Vagina (tissue), 2 donors: ENCODE results near the gene NFYC. TPM values are rescaled to one million over a fixed set of nuclear protein-coding genes. Genes with fewer than 3 reads are reported as not detected.

Experiments used
- DNase-seq, 2 donors: peaks; one replicate each; pipeline ENCODE4 v3.0.0-alpha.2; 2017; ENCODE audit errors: extremely low spot score in 2 of 2
- H3K27ac ChIP-seq: fragments of 200-600 bp; sonication (generic); one replicate; pipeline ENCODE4 v1.5.1; 2019
- H3K27me3 ChIP-seq: fragments of 200-600 bp; sonication (generic); one replicate; pipeline ENCODE4 v1.5.1; 2019
- H3K36me3 ChIP-seq, 2 donors: fragments of 200-600 bp; sonication (generic); one replicate each; pipeline ENCODE4 v1.5.1; 2017 to 2019
- H3K4me1 ChIP-seq: fragments of 200-600 bp; sonication (generic); one replicate; pipeline ENCODE4 v1.5.1; 2019
- H3K4me3 ChIP-seq, 2 donors: fragments of 200-600 bp; sonication (generic); 1 replicate in 1 of 2; 2 replicates in 1 of 2; pipeline ENCODE4 v1.5.1; 2016 to 2019
- H3K9me3 ChIP-seq: fragments of 200-600 bp; sonication (generic); one replicate; pipeline ENCODE4 v1.5.1; 2019
- CTCF ChIP-seq, 3 experiments: fragments of 450-650 bp in 2 of 3; fragments of 200-600 bp in 1 of 3; sonication (generic) in 1 of 3; IDR thresholded peaks; one replicate each; pipeline ENCODE4 v1.5.1; 2017 to 2019; ENCODE audit warnings: antibody characterized with exemption in 3 of 3, mild to moderate bottlenecking in 2 of 3, moderate library complexity in 2 of 3
- POLR2A ChIP-seq, 2 donors: fragments of 450-650 bp; IDR thresholded peaks; one replicate each; pipeline ENCODE4 v1.6.1; 2017; ENCODE audit warnings: antibody characterized with exemption in 2 of 2, mild to moderate bottlenecking in 2 of 2, moderate library complexity in 2 of 2
- POLR2AphosphoS5 ChIP-seq, 2 donors: sonication (generic); formaldehyde crosslinking; IDR thresholded peaks; one replicate each; pipeline ENCODE4 v1.9.0; 2017; ENCODE audit warnings: antibody characterized with exemption in 2 of 2, mild to moderate bottlenecking in 2 of 2, low read depth in 1 of 2; ENCODE audit not compliant: insufficient read depth in 1 of 2
- intact Hi-C: fragments of 100-400 bp; cut with DNase I; formaldehyde crosslinking; loops from one replicate; pipeline ENCODE4 v1.15.1; 2023
- total RNA-seq: library from RNA; depleted of rRNA; stranded (reverse); fragments of >200 nt; gene quantifications from one replicate; pipeline ENCODE4 v1.2.3, GENCODE V29; 2016

The NFYC gene
- total RNA-seq, 1 donor from 2014 or later = 61.6 TPM

GRCh38 chr1:40783001-40783905 is 91.7 kb downstream of the NFYC start, which contains the start of gene KCNQ4:
Gene KCNQ4 (plus strand): TSS chr1:40783787. CDS start chr1:40784094, 307 bp downstream.
- TF ChIP-seq CTCF (IDR thresholded peaks at IDR 0.05) (no peak), POLR2AphosphoS5 (IDR thresholded peaks at IDR 0.05; ENCODE audit: insufficient read depth in 1 of 2, low read depth in 1 of 2) (no peak), POLR2A (IDR thresholded peaks at IDR 0.05) (no peak)
- H3K36me3 ChIP-seq = no peaks in the 10 kb centered on the region
- H3K4me1 ChIP-seq = peaks cover 29% of the 10 kb centered on the region
- intact Hi-C loops = no loop called here
- H3K27ac ChIP-seq = peak within 1 kb of the TSS; percentile 72
- peak within 1 kb of the TSS; percentile 46 to 68 for H3K4me3 ChIP-seq
- no peaks in the 10 kb centered on the region for H3K9me3 ChIP-seq
- DNase-seq = no peak
- no peaks in the 10 kb centered on the region for H3K27me3 ChIP-seq

- TF ChIP-seq POLR2A (IDR thresholded peaks at IDR 0.05) (no peak), CTCF (IDR thresholded peaks at IDR 0.05) (no peak), POLR2AphosphoS5 (IDR thresholded peaks at IDR 0.05; ENCODE audit: insufficient read depth in 1 of 2, low read depth in 1 of 2) (no peak)
- H3K36me3 ChIP-seq = no peaks in the 10 kb centered on the region
- peak overlapping the region; percentile 64 for H3K27ac ChIP-seq
- intact Hi-C loops = no loop called here
- H3K9me3 ChIP-seq = no peaks in the 10 kb centered on the region
- H3K27me3 ChIP-seq = no peaks in the 10 kb centered on the region
- H3K4me3 ChIP-seq = peak overlapping the region; percentile 37 to 68
- DNase-seq = no peak
- H3K4me1 ChIP-seq = peaks cover 29% of the 10 kb centered on the region
These were observed 92.8 kb downstream of the NFYC start for GRCh38 chr1:40784141-40784770.

GRCh38 chr1:40784771-40785151 is 93.3 kb downstream of the NFYC start:
- peaks cover 29% of the 10 kb centered on the region for H3K4me1 ChIP-seq
- DNase-seq = no peak
- no peaks in the 10 kb centered on the region for H3K9me3 ChIP-seq
- intact Hi-C loops = no loop called here
- peak overlapping the region; percentile 37 to 68 for H3K4me3 ChIP-seq
- H3K36me3 ChIP-seq = no peaks in the 10 kb centered on the region
- TF ChIP-seq POLR2AphosphoS5 (IDR thresholded peaks at IDR 0.05; ENCODE audit: insufficient read depth in 1 of 2, low read depth in 1 of 2) (no peak), CTCF (IDR thresholded peaks at IDR 0.05) (no peak), POLR2A (IDR thresholded peaks at IDR 0.05) (no peak)
- peak overlapping the region; percentile 64 for H3K27ac ChIP-seq
- no peaks in the 10 kb centered on the region for H3K27me3 ChIP-seq

GRCh38 chr1:40785446-40785845 is 93.9 kb downstream of the NFYC start:
- intact Hi-C loops = no loop called here
- H3K4me1 ChIP-seq = peaks cover 29% of the 10 kb centered on the region
- no peak for DNase-seq
- no peaks in the 10 kb centered on the region for H3K27me3 ChIP-seq
- no peaks in the 10 kb centered on the region for H3K36me3 ChIP-seq
- H3K4me3 ChIP-seq = no peak overlapping the region
- H3K9me3 ChIP-seq = no peaks in the 10 kb centered on the region
- TF ChIP-seq POLR2AphosphoS5 (IDR thresholded peaks at IDR 0.05; ENCODE audit: insufficient read depth in 1 of 2, low read depth in 1 of 2) (no peak), POLR2A (IDR thresholded peaks at IDR 0.05) (no peak), CTCF (IDR thresholded peaks at IDR 0.05) (no peak)
- H3K27ac ChIP-seq = no peak overlapping the region
